Duodenal mucosa (tissue), 2 donors: ENCODE measurements around the gene SRD5A3.
A peak's percentile ranks its signal among the peaks of the same experiment; 100 is the strongest.

Experiments
- H3K27ac ChIP-seq: one replicate; pipeline ENCODE4 v1.7.0; 2013; ENCODE audit warnings: low read depth, low read length
- H3K27me3 ChIP-seq, 2 donors: one replicate each; pipeline ENCODE4 v1.7.0; 2013; ENCODE audit warnings: low read length in 2 of 2, control low read depth in 1 of 2; ENCODE audit not compliant: insufficient read depth in 2 of 2, control insufficient read depth in 1 of 2
- H3K36me3 ChIP-seq, 2 donors: one replicate each; pipeline ENCODE4 v1.7.0; 2013; ENCODE audit warnings: low read length in 2 of 2, control low read depth in 1 of 2; ENCODE audit not compliant: insufficient read depth in 2 of 2, control insufficient read depth in 1 of 2
- H3K4me1 ChIP-seq, 2 donors: one replicate each; pipeline ENCODE4 v1.7.0; 2013; ENCODE audit warnings: low read length in 2 of 2, control low read depth in 1 of 2; ENCODE audit not compliant: insufficient read depth in 2 of 2, control insufficient read depth in 1 of 2
- H3K4me3 ChIP-seq, 2 donors: one replicate each; pipeline ENCODE4 v1.7.0; 2013; ENCODE audit warnings: low read length in 2 of 2, low read depth in 1 of 2
- H3K9ac ChIP-seq, 2 donors: one replicate each; pipeline ENCODE4 v1.7.0; 2013; ENCODE audit warnings: low read length in 2 of 2, low read depth in 1 of 2
- H3K9me3 ChIP-seq, 2 donors: one replicate each; pipeline ENCODE4 v1.7.0; 2013; ENCODE audit warnings: low read length in 2 of 2, control low read depth in 1 of 2; ENCODE audit not compliant: control insufficient read depth in 1 of 2

The SRD5A3 gene

GRCh38 chr4:55369968-55370367 is 23.9 kb downstream of the SRD5A3 start:
- H3K27ac ChIP-seq, result no peak overlapping the region

GRCh38 chr4:55372259-55372658 is 26.2 kb downstream of the SRD5A3 start:
- H3K4me1 ChIP-seq, result no peaks in the 10 kb centered on the region
- no peak overlapping the region for H3K4me3 ChIP-seq
- H3K36me3 ChIP-seq, result no peaks in the 10 kb centered on the region
- no peak overlapping the region for H3K27ac ChIP-seq
- no peak overlapping the region for H3K9ac ChIP-seq
- no peaks in the 10 kb centered on the region for H3K27me3 ChIP-seq
- H3K9me3 ChIP-seq, result no peaks in the 10 kb centered on the region

More at GRCh38 chr4:55369968-55370367, 23.9 kb downstream of the SRD5A3 start:
- Histone ChIP-seq H3K9ac (no peak overlapping the region), H3K27me3 (no peaks in the 10 kb centered on the region), H3K36me3 (peaks cover 0 to 5% of the 10 kb centered on the region in 2 donors), H3K4me3 (no peak overlapping the region), H3K4me1 (no peaks in the 10 kb centered on the region), H3K9me3 (no peaks in the 10 kb centered on the region)

GRCh38 chr4:55373461-55373860 is 27.4 kb downstream of the SRD5A3 start:
- Histone ChIP-seq H3K9me3 (no peaks in the 10 kb centered on the region), H3K4me3 (no peak overlapping the region), H3K27ac (no peak overlapping the region), H3K36me3 (no peaks in the 10 kb centered on the region), H3K4me1 (peaks cover 0 to 2% of the 10 kb centered on the region in 2 donors), H3K9ac (no peak overlapping the region), H3K27me3 (no peaks in the 10 kb centered on the region)

GRCh38 chr4:55376698-55377097 is 30.7 kb downstream of the SRD5A3 start:
- Histone ChIP-seq H3K4me3 (no peak overlapping the region), H3K27me3 (no peaks in the 10 kb centered on the region), H3K27ac (no peak overlapping the region), H3K36me3 (no peaks in the 10 kb centered on the region), H3K9ac (no peak overlapping the region), H3K4me1 (peaks cover 14 to 23% of the 10 kb centered on the region in 2 donors), H3K9me3 (no peaks in the 10 kb centered on the region)

- no peak overlapping the region for H3K9ac ChIP-seq
- no peaks in the 10 kb centered on the region for H3K27me3 ChIP-seq
- H3K9me3 ChIP-seq, result no peaks in the 10 kb centered on the region
- H3K4me1 ChIP-seq, result peaks cover 20 to 24% of the 10 kb centered on the region in 2 donors
- H3K27ac ChIP-seq, result no peak overlapping the region
- peak overlapping the region; percentile 14 to 26 for H3K4me3 ChIP-seq
- no peaks in the 10 kb centered on the region for H3K36me3 ChIP-seq
Observed at GRCh38 chr4:55378617-55379467, 32.8 kb downstream of the SRD5A3 start.

GRCh38 chr4:55380576-55380975 is 34.5 kb downstream of the SRD5A3 start:
- Histone ChIP-seq H3K27me3 (no peaks in the 10 kb centered on the region), H3K9ac (no peak overlapping the region), H3K27ac (no peak overlapping the region), H3K36me3 (no peaks in the 10 kb centered on the region), H3K4me3 (no peak overlapping the region), H3K9me3 (no peaks in the 10 kb centered on the region), H3K4me1 (peaks cover 20 to 24% of the 10 kb centered on the region in 2 donors)

- no peaks in the 10 kb centered on the region for H3K36me3 ChIP-seq
- no peaks in the 10 kb centered on the region for H3K27me3 ChIP-seq
- H3K4me1 ChIP-seq, result peaks cover 20 to 24% of the 10 kb centered on the region in 2 donors
- no peak overlapping the region for H3K27ac ChIP-seq
- H3K9ac ChIP-seq, result no peak overlapping the region
- H3K9me3 ChIP-seq, result no peaks in the 10 kb centered on the region
- no peak overlapping the region for H3K4me3 ChIP-seq
Observed at GRCh38 chr4:55381502-55381901, 35.5 kb downstream of the SRD5A3 start.

- Histone ChIP-seq H3K36me3 (no peaks in the 10 kb centered on the region), H3K4me1 (peaks cover 20 to 24% of the 10 kb centered on the region in 2 donors), H3K9ac (no peak overlapping the region), H3K27ac (no peak overlapping the region), H3K27me3 (no peaks in the 10 kb centered on the region), H3K4me3 (no peak overlapping the region), H3K9me3 (no peaks in the 10 kb centered on the region)
Observed at GRCh38 chr4:55382488-55383003, 36.5 kb downstream of the SRD5A3 start.

- Histone ChIP-seq H3K4me3 (no peak overlapping the region), H3K4me1 (peaks cover 13% of the 10 kb centered on the region in 2 donors), H3K27ac (no peak overlapping the region), H3K9ac (no peak overlapping the region), H3K36me3 (no peaks in the 10 kb centered on the region), H3K9me3 (no peaks in the 10 kb centered on the region), H3K27me3 (no peaks in the 10 kb centered on the region)
Observed at GRCh38 chr4:55385201-55385649, 39.2 kb downstream of the SRD5A3 start.

GRCh38 chr4:55386073-55386472 is 40.0 kb downstream of the SRD5A3 start:
- H3K27me3 ChIP-seq, result no peaks in the 10 kb centered on the region
- H3K36me3 ChIP-seq, result no peaks in the 10 kb centered on the region
- H3K27ac ChIP-seq, result no peak overlapping the region
- H3K4me1 ChIP-seq, result peaks cover 7 to 12% of the 10 kb centered on the region in 2 donors
- H3K9me3 ChIP-seq, result no peaks in the 10 kb centered on the region
- H3K4me3 ChIP-seq, result no peak overlapping the region
- H3K9ac ChIP-seq, result no peak overlapping the region
